Hepatic stellate cell (primary cell): ENCODE measurements around the gene PKD2.
"Not testable (repeated sequence)": the region's sequence is repeated elsewhere in the genome, so short reads cannot be mapped to it uniquely, and the experiment has no call there.

Experiments used
- DNase-seq: peaks from one replicate; pipeline ENCODE4 v3.0.0; 2011; ENCODE audit warnings: low spot score

The PKD2 gene

GRCh38 chr4:88115587-88115986 lies 108.2 kb downstream of the PKD2 start:
- DNase-seq: no peak

DNA sequence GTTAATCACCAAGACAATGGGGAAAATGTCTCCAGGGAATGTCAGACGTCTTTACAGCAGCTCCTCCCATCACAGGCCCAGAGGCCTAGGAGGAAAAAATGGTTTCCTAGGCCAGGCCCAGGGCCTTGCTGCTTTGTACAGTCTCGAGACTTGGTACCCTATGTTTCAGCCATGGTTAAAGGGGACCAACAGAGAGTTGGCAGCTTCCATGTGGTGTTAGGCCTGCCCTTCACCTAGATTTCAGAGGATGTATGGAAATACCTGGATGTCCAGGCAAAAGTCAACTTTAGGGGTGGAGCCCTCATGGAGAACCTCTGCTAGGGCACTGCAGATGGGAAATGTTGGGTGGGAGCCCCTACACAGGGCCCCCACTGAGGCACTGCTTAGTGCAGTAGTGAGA lies 112.5 kb downstream of the PKD2 start:
- no peak for DNase-seq

GRCh38 chr4:88122260-88122659 lies 114.8 kb downstream of the PKD2 start:
- not testable (repeated sequence) for DNase-seq
